Measurements from ENCODE around the gene PRPS1. TPM values are rescaled to one million over a fixed set of nuclear protein-coding genes. Genes with fewer than 3 reads are reported as not detected.
A peak's percentile ranks its signal among the peaks of the same experiment; 100 is the strongest.

The PRPS1 gene
- 10 to 100 TPM; 49.4 to 74.9 (median 53.8) TPM for polyA plus RNA-seq (ENCODE audit: low read depth in 6 of 6)

DNA sequence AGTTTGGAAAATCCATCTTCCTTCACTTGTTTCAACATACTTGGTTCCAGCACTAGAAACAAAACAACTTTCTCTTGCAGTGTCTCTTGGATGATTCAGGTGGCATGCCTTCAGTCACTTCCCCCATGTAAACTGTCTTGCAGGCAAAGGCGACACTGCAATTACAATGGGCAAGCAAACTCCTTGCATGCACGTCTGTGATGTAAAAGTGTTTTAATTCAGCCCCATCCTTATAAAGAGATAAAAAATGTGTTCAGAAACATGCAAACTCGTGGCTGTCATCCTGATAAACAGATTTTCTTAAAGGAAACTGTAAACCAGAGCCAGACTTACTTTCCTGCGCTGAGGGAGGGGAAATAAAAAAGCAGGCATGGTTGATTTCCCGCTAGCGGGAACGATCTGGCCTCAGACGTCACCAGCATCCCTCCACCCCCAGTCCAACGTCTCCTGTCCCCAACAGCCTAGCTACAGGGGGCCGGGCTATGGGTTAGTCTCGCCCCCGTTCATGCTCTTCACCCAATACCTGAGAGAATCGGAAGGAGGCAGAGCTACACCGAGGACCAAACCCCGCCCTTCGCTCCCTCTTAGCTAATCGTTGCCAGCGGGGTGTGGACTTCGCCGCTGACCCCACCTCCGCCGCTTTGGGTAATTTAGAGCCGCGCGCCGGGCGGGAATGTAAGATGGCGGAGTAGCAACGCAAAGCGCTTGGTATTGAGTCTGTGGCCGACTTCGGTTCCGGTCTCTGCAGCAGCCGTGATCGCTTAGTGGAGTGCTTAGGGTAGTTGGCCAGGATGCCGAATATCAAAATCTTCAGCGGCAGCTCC, at the start of gene PRPS1:
TSS of gene PRPS1 (plus strand) at position 673 of the 824 bp plus-strand sequence. CDS start at position 792, 119 bp downstream.
- peak; percentile 93 to 95 for ATAC-seq (ENCODE audit: low read depth in 2 of 2)
- H3K9me3 Mint-ChIP-seq: peaks cover 0 to 4% (median 0%) of the 10 kb centered on the region in 7 donors
- no peaks in the 10 kb centered on the region for H3K27me3 Mint-ChIP-seq

DNA sequence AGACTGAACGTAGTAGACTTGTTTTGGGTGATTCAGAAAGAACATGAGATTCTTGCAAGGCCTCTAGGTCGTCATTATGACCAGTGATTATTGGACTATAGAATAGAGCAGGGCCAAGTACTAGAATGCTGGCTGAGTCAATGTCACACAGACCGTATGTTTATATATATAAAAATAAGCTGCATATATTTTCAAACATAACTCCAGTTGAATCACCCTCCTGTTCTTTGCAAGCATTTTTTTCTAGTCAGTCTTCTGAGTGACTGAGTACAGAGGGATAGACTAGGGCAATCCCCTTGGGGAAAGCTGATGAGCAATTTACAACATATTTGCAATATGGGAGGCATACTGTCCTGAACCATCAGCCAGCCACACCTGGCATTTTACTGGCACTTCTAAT, 48.4 kb upstream of the PRPS1 start:
- H3K27me3 Mint-ChIP-seq: no peaks in the 10 kb centered on the region
- H3K4me1 Mint-ChIP-seq: no peaks in the 10 kb centered on the region
- DNase-seq (no peak), ATAC-seq (ENCODE audit: low read depth in 2 of 2) (no peak)
- H3K27ac Mint-ChIP-seq: no peak overlapping the region
- peaks cover 0 to 11% (median 6%) of the 10 kb centered on the region in 7 donors for H3K9me3 Mint-ChIP-seq
- peaks cover 8 to 10% of the 10 kb centered on the region in 2 donors for H3K36me3 Mint-ChIP-seq
- H3K4me3 Mint-ChIP-seq: no peak overlapping the region

More for the DNA sequence above, at the start of gene PRPS1:
- peak; percentile 85 for DNase-seq
- peaks cover 5 to 32% (median 19%) of the 10 kb centered on the region in 3 donors for H3K4me1 Mint-ChIP-seq
- no peaks in the 10 kb centered on the region for H3K36me3 Mint-ChIP-seq
- H3K4me3 Mint-ChIP-seq: peak within 1 kb of the TSS; percentile 85 to 99 (median 94)
- peak within 1 kb of the TSS; percentile 81 to 97 (median 94) for H3K27ac Mint-ChIP-seq

DNA sequence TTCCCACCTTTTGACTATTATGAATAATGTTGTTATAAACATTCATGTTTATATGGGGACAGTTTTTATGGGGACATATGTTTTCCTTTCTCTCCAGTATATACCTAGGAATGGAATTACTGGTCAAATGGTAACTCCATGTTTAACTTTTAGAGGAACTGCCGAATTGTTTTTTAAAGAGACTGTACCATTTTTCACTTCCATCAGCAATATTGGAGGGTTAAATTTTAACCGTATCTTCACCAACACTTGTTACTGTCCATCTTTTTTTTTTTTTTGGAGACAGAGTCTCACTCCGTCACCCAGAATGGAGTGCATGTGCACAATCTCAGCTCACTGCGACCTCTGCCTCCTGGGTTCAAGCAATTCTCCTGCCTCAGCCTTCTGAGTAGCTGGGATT, 46.4 kb upstream of the PRPS1 start:
- no peaks in the 10 kb centered on the region for H3K4me1 Mint-ChIP-seq
- H3K27ac Mint-ChIP-seq: no peak overlapping the region
- peaks cover 5 to 8% of the 10 kb centered on the region in 2 donors for H3K36me3 Mint-ChIP-seq
- DNase-seq (no peak), ATAC-seq (ENCODE audit: low read depth in 2 of 2) (no peak)
- H3K9me3 Mint-ChIP-seq: peaks cover 0 to 15% (median 6%) of the 10 kb centered on the region in 7 donors
- no peak overlapping the region for H3K4me3 Mint-ChIP-seq
- no peaks in the 10 kb centered on the region for H3K27me3 Mint-ChIP-seq

DNA sequence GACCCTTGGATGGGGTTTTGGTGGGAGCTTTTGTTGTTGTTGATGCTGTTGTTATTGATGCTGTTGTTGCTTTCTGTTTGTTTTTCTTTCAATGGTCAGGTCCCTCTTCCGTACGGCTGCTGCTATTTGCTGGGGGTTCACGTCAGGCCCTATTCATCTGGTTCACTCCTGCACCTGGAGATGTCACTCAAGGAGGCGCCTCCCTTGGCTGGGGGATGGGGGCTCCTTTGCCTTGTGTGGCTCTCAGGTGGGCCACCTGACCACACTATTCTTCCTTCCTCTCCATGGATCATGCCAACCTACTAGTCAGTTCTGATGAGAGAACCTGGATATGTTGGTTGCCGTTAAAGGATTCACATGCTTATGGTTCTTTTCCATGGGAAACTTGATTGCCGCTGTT, 39.1 kb upstream of the PRPS1 start:
- Mint-ChIP-seq H3K4me1 (no peaks in the 10 kb centered on the region), H3K9me3 (peaks cover 0 to 10% (median 2%) of the 10 kb centered on the region in 7 donors), H3K27me3 (peaks cover 4 to 10% (median 6%) of the 10 kb centered on the region in 3 donors), H3K27ac (no peak overlapping the region), H3K36me3 (no peaks in the 10 kb centered on the region), H3K4me3 (no peak overlapping the region)
- DNase-seq: no peak
- ATAC-seq (ENCODE audit: low read depth in 2 of 2): no peak

DNA sequence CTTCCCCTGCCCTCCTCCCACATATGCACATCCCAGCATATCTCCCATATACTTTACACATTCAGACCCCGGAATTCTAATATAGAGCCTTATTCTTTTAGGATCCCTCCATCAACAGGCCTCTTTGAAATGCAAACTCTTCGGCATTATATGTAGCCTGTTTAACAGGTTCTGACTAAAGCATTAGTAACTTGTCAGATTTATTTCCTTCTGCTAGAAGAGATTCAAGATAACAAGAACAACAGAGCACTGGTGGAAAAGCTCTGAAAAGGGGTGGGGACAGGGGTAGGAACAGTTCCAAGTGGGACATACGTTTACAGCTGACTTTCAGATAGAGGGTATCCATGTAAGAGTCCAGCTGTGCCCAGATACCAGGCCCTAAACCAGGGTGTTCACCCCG, 31.7 kb upstream of the PRPS1 start:
- Mint-ChIP-seq H3K4me3 (no peak overlapping the region), H3K36me3 (no peaks in the 10 kb centered on the region), H3K9me3 (peaks cover 0 to 2% (median 0%) of the 10 kb centered on the region in 7 donors), H3K4me1 (no peaks in the 10 kb centered on the region), H3K27ac (no peak overlapping the region), H3K27me3 (peaks cover 0 to 9% (median 8%) of the 10 kb centered on the region in 3 donors)
- ATAC-seq (ENCODE audit: low read depth in 2 of 2): no peak
- no peak for DNase-seq

DNA sequence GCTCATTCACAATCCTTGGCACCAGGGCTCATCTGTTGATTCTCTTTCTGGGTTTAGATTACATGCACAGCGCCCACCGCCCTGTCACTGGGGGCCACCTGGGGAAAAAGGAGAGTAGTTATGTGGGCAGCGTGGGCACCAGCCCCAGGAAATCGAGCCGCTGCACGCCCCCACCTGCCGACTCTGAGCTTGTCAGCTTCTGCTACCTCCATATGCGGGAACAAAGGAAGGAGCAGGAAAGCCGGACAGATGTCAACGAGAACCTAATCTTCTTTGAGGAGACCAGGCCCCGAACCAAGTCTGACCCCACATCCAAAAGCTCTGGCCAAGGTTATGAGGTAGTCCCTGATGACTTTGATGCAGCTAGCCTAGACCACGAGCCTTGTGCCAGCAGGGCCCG, 31.0 kb upstream of the PRPS1 start:
- H3K27me3 Mint-ChIP-seq: peaks cover 0 to 9% (median 8%) of the 10 kb centered on the region in 3 donors
- H3K9me3 Mint-ChIP-seq: peaks cover 0 to 2% (median 0%) of the 10 kb centered on the region in 7 donors
- no peaks in the 10 kb centered on the region for H3K36me3 Mint-ChIP-seq
- DNase-seq: no peak
- no peaks in the 10 kb centered on the region for H3K4me1 Mint-ChIP-seq
- no peak overlapping the region for H3K4me3 Mint-ChIP-seq
- ATAC-seq (ENCODE audit: low read depth in 2 of 2): no peak
- H3K27ac Mint-ChIP-seq: no peak overlapping the region

DNA sequence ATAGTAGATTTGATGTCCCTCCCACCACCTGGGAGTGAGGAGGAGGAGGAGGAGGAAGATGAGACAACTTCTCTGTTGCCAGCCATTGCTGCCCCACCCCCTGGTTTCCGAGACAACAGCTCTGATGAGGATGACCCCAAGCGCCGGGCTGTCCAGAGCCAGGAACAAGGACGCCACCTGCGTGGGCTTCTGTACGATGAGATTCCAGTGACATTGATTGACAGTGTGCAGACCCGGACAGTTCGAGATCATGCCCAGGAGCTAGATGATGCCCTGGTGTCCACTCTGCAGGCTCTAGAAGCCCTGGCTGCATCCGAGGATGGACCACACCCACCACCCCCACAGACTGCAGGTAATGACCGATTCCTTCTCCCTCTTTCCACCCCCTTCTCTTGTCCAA, 30.5 kb upstream of the PRPS1 start:
- Mint-ChIP-seq H3K36me3 (no peaks in the 10 kb centered on the region), H3K4me3 (no peak overlapping the region), H3K9me3 (peaks cover 0 to 2% (median 0%) of the 10 kb centered on the region in 7 donors), H3K27me3 (peaks cover 0 to 9% (median 8%) of the 10 kb centered on the region in 3 donors), H3K27ac (no peak overlapping the region), H3K4me1 (no peaks in the 10 kb centered on the region)
- DNase-seq: no peak
- no peak for ATAC-seq (ENCODE audit: low read depth in 2 of 2)

DNA sequence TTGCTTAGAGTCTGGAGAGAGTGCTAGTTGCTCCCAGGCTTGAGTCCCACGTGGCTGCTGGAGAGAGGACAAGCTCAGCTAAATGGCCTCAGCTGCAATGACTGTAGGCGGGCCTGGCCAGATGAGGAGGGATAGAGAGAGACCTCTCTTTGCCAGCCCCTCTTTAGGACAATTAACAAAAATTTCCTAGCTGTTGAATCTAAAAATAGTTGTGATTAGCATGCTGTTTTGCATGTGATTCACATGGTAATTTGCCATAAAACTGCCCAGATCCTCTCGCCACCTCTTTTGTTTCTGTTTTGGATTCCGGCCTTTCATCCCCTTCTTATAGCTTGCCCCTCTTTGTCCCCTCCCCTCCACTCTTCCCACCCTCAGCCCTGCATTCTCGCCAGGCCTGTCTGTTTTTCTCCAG, 28.9 kb upstream of the PRPS1 start:
- H3K4me1 Mint-ChIP-seq: no peaks in the 10 kb centered on the region
- no peak overlapping the region for H3K27ac Mint-ChIP-seq
- H3K9me3 Mint-ChIP-seq: no peaks in the 10 kb centered on the region
- H3K36me3 Mint-ChIP-seq: no peaks in the 10 kb centered on the region
- H3K27me3 Mint-ChIP-seq: peaks cover 0 to 8% (median 6%) of the 10 kb centered on the region in 3 donors
- no peak for DNase-seq
- H3K4me3 Mint-ChIP-seq: no peak overlapping the region
- no peak for ATAC-seq (ENCODE audit: low read depth in 2 of 2)

DNA sequence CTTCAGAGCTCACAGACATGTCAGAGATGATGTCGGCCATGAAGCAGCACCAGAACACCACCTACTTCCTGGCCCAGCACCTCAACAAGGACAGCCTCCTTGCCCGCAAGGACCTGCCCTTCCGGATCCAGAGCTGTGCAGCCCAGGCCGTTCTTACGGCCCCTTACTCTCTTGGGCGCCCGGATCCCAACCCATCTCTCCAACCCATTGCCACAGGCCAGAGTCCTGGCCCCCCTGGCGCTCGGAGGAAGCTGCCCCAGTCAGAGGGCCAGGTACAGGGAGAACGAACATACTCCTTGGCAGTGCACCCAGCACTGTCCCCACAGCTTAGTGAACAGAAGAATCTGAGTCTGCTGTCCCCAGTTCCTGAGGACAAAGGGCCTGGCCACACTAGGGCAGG, 27.9 kb upstream of the PRPS1 start:
- Mint-ChIP-seq H3K9me3 (peaks cover 0 to 2% (median 0%) of the 10 kb centered on the region in 7 donors), H3K27me3 (peaks cover 0 to 8% (median 6%) of the 10 kb centered on the region in 3 donors), H3K4me3 (no peak overlapping the region), H3K4me1 (no peaks in the 10 kb centered on the region), H3K27ac (no peak overlapping the region), H3K36me3 (no peaks in the 10 kb centered on the region)
- ATAC-seq (ENCODE audit: low read depth in 2 of 2): no peak
- DNase-seq: no peak

DNA sequence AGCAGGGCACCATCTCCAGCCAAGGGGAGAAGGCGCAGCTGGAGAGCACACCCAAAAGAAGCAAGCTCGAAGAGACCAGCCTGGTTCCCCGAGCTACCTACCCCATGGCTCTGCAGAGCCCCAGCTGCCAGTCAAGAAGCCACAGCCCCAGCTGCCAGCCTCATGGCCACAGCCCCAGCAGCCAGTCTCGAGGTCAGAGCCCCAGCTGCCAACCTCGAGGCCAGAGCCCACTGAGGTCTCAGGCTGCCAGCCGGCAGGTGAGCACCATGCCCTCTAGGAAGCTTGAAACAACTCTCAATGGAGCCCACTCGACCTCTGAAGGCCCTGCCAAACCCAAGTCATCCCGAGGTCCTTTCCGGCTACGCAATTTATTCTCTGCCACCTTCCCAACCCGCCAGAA, 27.0 kb upstream of the PRPS1 start:
- no peaks in the 10 kb centered on the region for H3K36me3 Mint-ChIP-seq
- peaks cover 0 to 2% (median 0%) of the 10 kb centered on the region in 7 donors for H3K9me3 Mint-ChIP-seq
- H3K4me3 Mint-ChIP-seq: no peak overlapping the region
- H3K27me3 Mint-ChIP-seq: peaks cover 0 to 8% (median under 1%) of the 10 kb centered on the region in 3 donors
- H3K4me1 Mint-ChIP-seq: no peaks in the 10 kb centered on the region
- H3K27ac Mint-ChIP-seq: peak overlapping the region in 1 of 6 donors; percentile 54
- no peak for ATAC-seq (ENCODE audit: low read depth in 2 of 2)
- no peak for DNase-seq

DNA sequence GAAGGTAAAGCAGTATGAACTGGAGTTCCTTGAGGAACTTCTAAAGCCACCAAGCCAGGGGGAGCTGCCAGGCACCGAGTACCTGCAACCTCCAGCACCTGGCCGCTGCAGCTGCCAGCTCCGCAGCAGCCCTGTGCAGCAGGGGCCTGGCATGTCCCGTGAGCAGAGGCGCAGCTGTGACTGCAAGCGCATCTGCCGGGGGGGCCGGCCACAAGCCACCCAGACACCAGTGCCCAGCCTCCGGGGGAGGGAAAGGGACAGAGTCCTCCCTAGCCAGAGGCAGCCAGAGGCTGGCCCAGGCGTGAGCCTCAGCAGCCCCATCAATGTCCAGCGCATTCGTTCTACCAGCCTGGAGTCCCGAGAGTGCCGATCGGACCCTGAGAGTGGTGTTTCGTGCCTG, 26.6 kb upstream of the PRPS1 start:
- DNase-seq (no peak), ATAC-seq (ENCODE audit: low read depth in 2 of 2) (no peak)
- H3K27ac Mint-ChIP-seq: peak overlapping the region in 1 of 6 donors; percentile 54
- H3K4me3 Mint-ChIP-seq: no peak overlapping the region
- H3K9me3 Mint-ChIP-seq: peaks cover 0 to 2% (median 0%) of the 10 kb centered on the region in 7 donors
- H3K27me3 Mint-ChIP-seq: peaks cover 0 to 6% (median 0%) of the 10 kb centered on the region in 3 donors
- H3K4me1 Mint-ChIP-seq: no peaks in the 10 kb centered on the region
- no peaks in the 10 kb centered on the region for H3K36me3 Mint-ChIP-seq

DNA sequence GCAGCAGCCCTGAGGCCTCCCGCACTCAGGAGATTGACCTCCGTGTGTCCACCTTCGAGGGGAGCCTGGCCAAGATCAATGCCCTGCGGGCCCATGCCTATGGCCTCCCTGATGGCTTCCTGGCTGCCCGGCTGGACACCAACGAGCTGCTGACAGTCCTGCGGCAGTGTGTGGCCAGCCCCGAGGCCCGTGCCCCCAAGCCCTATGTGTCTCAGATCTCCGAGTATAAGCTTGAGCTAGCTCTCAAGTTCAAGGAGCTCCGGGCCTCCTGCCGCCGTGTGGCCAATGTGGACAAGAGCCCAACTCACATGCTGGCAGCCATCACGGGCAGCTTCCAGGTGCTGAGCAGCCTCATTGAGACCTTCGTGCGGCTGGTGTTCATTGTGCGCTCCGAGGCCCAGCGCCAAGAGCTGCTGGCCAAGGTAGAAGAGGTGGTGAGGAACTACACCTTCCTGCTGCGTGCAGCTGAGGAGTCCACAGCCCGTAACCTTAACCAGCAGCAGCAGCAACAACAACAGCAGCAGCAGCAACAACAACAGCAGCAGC, 25.5 kb upstream of the PRPS1 start:
- Mint-ChIP-seq H3K36me3 (no peaks in the 10 kb centered on the region), H3K27me3 (no peaks in the 10 kb centered on the region), H3K27ac (no peak overlapping the region), H3K9me3 (peaks cover 0 to 2% (median 0%) of the 10 kb centered on the region in 7 donors), H3K4me1 (no peaks in the 10 kb centered on the region), H3K4me3 (no peak overlapping the region)
- no peak for ATAC-seq (ENCODE audit: low read depth in 2 of 2)
- no peak for DNase-seq

DNA sequence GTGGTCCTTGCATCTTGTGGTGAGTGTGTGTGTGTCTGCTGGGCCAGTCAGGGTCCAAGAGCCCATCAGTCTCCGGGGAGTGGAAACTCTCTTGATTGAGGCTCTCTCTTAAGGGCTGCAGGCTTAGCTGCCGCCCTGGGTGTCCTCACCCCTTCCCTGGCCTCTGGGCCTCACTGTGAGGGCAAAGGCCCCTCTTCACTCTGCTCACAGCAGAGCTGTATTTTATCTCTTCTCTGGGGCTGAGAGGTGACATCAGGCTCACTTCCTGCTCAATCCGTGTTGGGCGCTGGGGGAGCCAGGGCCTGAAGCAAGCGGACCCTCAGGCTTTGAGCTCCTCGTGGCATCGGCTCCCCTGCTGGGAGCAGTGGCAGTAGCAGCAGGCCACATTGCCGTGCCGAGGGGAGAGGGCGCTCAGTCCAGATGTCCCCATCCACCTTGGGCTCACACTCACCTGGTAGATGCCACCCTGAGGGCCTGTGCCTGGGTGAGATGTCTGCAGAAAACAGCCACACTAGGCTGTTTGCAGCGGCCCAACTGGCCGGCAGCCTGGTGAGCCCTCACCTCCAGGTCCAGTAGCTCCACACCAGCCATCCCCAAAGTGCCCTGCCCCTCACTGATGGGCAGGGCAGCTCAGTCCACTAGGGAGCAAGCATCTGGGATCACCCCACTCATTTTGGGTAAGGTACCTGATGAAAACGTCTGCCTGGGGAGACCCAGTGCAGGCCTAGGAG, 24.7 kb upstream of the PRPS1 start:
- H3K4me3 Mint-ChIP-seq: no peak overlapping the region
- no peaks in the 10 kb centered on the region for H3K27me3 Mint-ChIP-seq
- H3K27ac Mint-ChIP-seq: no peak overlapping the region
- no peaks in the 10 kb centered on the region for H3K4me1 Mint-ChIP-seq
- peaks cover 0 to 2% (median 0%) of the 10 kb centered on the region in 7 donors for H3K9me3 Mint-ChIP-seq
- DNase-seq (no peak), ATAC-seq (ENCODE audit: low read depth in 2 of 2) (no peak)
- no peaks in the 10 kb centered on the region for H3K36me3 Mint-ChIP-seq

Data from naive B cell (primary cell).